Keratinocyte (primary cell): ENCODE results near the gene SUN5. TPM values are rescaled to one million over a fixed set of nuclear protein-coding genes. Genes with fewer than 3 reads are reported as not detected.

Experiments
- DNase-seq: peaks from one replicate; pipeline ENCODE4 v3.0.0-alpha.2; 2011; ENCODE audit warnings: low read depth, missing footprints, low spot score
- FAIRE-seq: peaks from 2 replicates; lab custom pipeline; 2011; peaks lifted over from hg19 to GRCh38; lab: Jason Lieb, UNC
- H2AFZ ChIP-seq: 2 replicates; pipeline ENCODE4 v1.6.0; 2012; ENCODE audit warnings: low read length, control low read depth, inconsistent platforms; ENCODE audit not compliant: control insufficient read depth
- H3K27ac ChIP-seq: 2 replicates; pipeline ENCODE4 v1.5.1; 2011; ENCODE audit warnings: low read length; ENCODE audit not compliant: control insufficient read depth, insufficient read depth
- H3K27me3 ChIP-seq: 3 replicates; pipeline ENCODE4 v1.6.0; 2011; ENCODE audit warnings: low read length; ENCODE audit not compliant: control insufficient read depth, insufficient read depth; ENCODE audit errors: extremely low read depth
- H3K36me3 ChIP-seq, 2 experiments: 2 replicates in 1 of 2; 3 replicates in 1 of 2; pipeline ENCODE4 v1.5.1; 2011; ENCODE audit warnings: low read length in 2 of 2, mild to moderate bottlenecking in 1 of 2; ENCODE audit not compliant: control insufficient read depth in 2 of 2, insufficient read depth in 2 of 2; ENCODE audit errors: extremely low read depth in 1 of 2
- H3K4me1 ChIP-seq: 3 replicates; pipeline ENCODE4 v1.5.1; 2011; ENCODE audit warnings: low read length; ENCODE audit not compliant: control insufficient read depth, insufficient read depth; ENCODE audit errors: extremely low read depth
- H3K4me2 ChIP-seq: 3 replicates; pipeline ENCODE4 v1.6.0; 2011; ENCODE audit warnings: low read depth, low read length; ENCODE audit not compliant: control insufficient read depth, insufficient read depth; ENCODE audit errors: extremely low read depth
- H3K4me3 ChIP-seq, 3 experiments: fragments of 200-600 bp in 1 of 3; sonication (generic) in 1 of 3; 2 replicates in 2 of 3; 3 replicates in 1 of 3; pipeline ENCODE4 v1.5.1; 2011 to 2016; ENCODE audit warnings: low read length in 3 of 3, mild to moderate bottlenecking in 3 of 3, control low read depth in 2 of 3, inconsistent platforms in 1 of 3, low read depth in 1 of 3, mixed read lengths in 1 of 3, mixed run types in 1 of 3, moderate library complexity in 1 of 3; ENCODE audit not compliant: control insufficient read depth in 2 of 3, insufficient read depth in 2 of 3; ENCODE audit errors: extremely low read depth in 1 of 3
- H3K79me2 ChIP-seq: 2 replicates; pipeline ENCODE4 v1.6.0; 2012; ENCODE audit warnings: low read length; ENCODE audit not compliant: control insufficient read depth, insufficient read depth
- H3K9ac ChIP-seq: 3 replicates; pipeline ENCODE4 v1.6.0; 2011; ENCODE audit warnings: low read length; ENCODE audit not compliant: control insufficient read depth, insufficient read depth; ENCODE audit errors: extremely low read depth
- H3K9me1 ChIP-seq: 3 replicates; pipeline ENCODE4 v1.6.0; 2011; ENCODE audit warnings: low read length; ENCODE audit not compliant: control insufficient read depth, insufficient read depth; ENCODE audit errors: extremely low read depth
- H3K9me3 ChIP-seq: 2 replicates; pipeline ENCODE4 v1.5.1; 2012; ENCODE audit warnings: low read depth, low read length; ENCODE audit not compliant: control insufficient read depth
- H4K20me1 ChIP-seq: 3 replicates; pipeline ENCODE4 v1.6.0; 2011; ENCODE audit warnings: low read length; ENCODE audit not compliant: control insufficient read depth, insufficient read depth; ENCODE audit errors: extremely low read depth
- EZH2 ChIP-seq: IDR thresholded peaks from one replicate; pipeline ENCODE4 v1.6.1; 2012; ENCODE audit warnings: inconsistent platforms, mild to moderate bottlenecking, low read length, moderate library complexity
- dilution Hi-C: fragments of 300-500 bp; cut with MboI; formaldehyde crosslinking; loops from one replicate; pipeline ENCODE4 v1.7.0; 2020; ENCODE audit warnings: low sequenced_read_pairs; ENCODE audit not compliant: extremely low pct_ligation_motif_present
- polyA plus RNA-seq, 5 experiments: library from polyadenylated mRNA; depleted of rRNA in 3 of 5; stranded (reverse) in 3 of 5; stranded (forward) in 1 of 5; unstranded in 1 of 5; fragments of >200 nt; gene quantifications; 1 replicate in 1 of 5; 2 replicates in 3 of 5; 3 replicates in 1 of 5; pipeline versions ENCODE4 v1.2.1 to v1.2.3, GENCODE V29; 2011 to 2012; ENCODE audit warnings: missing spikeins in 2 of 5, low read depth in 1 of 5, low replicate concordance in 1 of 5
- TF ChIP-seq, protein P1 (sequence below), 3 experiments: IDR thresholded peaks in 1 of 3; conservative IDR thresholded peaks in 1 of 3; optimal IDR thresholded peaks in 1 of 3; 2 replicates in 2 of 3; 3 replicates in 1 of 3; pipeline versions ENCODE3 to v1.5.1; 2011; ENCODE audit warnings: low read length in 3 of 3, mild to moderate bottlenecking in 3 of 3, moderate library complexity in 2 of 3, control low read depth in 1 of 3, inconsistent platforms in 1 of 3; ENCODE audit not compliant: insufficient read depth in 2 of 3; ENCODE audit errors: extremely low read depth in 1 of 3

The SUN5 gene
- polyA plus RNA-seq, 1 donor (not counting 4 experiments of a cell fraction or from before 2014, with no cell fraction given), result not detected

DNA sequence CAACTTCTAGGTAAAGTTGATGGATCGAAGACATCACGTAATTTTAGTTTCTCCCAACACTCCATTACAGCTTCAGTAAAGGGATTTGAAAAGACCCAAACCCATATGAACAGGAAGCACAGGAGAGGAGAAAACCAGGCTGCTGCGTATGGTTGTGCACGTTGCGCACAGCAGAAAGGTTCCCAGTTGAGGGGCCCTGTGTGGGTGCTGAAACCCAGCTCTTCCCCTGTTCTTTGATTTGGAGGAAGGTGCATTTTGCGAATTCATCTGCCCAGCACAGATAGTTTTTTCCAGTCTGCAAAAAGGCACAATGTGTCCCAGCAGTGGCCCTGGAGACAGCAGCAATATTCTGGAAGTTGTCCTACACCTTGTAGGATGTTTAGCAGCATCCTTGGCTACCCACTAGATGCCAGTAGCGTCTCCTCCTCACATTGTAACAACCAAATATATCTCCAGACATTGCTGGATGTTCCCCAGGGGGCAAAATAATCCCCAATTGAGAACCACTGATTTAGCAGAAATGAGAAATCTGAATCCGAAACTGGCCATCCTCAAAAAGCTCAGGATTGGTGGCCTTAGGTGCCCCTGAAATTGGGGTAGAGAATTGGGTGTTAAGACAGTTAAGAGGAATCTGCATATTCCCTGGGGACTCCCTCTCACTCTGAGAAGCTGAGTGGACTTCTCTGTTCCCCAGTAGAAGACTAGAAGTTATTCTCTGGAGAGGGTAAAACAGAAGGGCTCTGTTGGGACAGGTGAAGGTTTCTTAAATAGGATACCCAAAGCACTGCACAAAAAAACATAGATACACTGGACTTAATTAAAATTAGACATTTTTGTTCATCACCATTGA is 12.2 kb downstream of the SUN5 start:
- no peak for TF ChIP-seq EZH2
- TF ChIP-seq, protein P1, sequence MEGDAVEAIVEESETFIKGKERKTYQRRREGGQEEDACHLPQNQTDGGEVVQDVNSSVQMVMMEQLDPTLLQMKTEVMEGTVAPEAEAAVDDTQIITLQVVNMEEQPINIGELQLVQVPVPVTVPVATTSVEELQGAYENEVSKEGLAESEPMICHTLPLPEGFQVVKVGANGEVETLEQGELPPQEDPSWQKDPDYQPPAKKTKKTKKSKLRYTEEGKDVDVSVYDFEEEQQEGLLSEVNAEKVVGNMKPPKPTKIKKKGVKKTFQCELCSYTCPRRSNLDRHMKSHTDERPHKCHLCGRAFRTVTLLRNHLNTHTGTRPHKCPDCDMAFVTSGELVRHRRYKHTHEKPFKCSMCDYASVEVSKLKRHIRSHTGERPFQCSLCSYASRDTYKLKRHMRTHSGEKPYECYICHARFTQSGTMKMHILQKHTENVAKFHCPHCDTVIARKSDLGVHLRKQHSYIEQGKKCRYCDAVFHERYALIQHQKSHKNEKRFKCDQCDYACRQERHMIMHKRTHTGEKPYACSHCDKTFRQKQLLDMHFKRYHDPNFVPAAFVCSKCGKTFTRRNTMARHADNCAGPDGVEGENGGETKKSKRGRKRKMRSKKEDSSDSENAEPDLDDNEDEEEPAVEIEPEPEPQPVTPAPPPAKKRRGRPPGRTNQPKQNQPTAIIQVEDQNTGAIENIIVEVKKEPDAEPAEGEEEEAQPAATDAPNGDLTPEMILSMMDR (optimal IDR thresholded peaks at IDR 0.05 in 1 of 3, IDR thresholded peaks at IDR 0.05 in 1 of 3, conservative IDR thresholded peaks at IDR 0.05 in 1 of 3; ENCODE audit: extremely low read depth in 1 of 3, insufficient read depth in 2 of 3, low read length in 3 of 3), result no peak
- no peak for DNase-seq
- Histone ChIP-seq H3K4me1 (no peaks in the 10 kb centered on the region), H3K9me1 (no peaks in the 10 kb centered on the region), H3K79me2 (no peaks in the 10 kb centered on the region), H2AFZ (no peak overlapping the region), H3K9ac (no peak overlapping the region), H3K4me3 (no peak overlapping the region), H3K4me2 (no peak overlapping the region), H3K27me3 (no peaks in the 10 kb centered on the region), H3K36me3 (no peaks in the 10 kb centered on the region), H3K9me3 (no peaks in the 10 kb centered on the region), H3K27ac (no peak overlapping the region), H4K20me1 (no peaks in the 10 kb centered on the region)
- dilution Hi-C loops, result no loop called here
- no peak for FAIRE-seq

GRCh38 chr20:32991383-32991782 is 12.8 kb downstream of the SUN5 start:
- Histone ChIP-seq H3K9ac (no peak overlapping the region), H3K4me2 (no peak overlapping the region), H3K9me1 (no peaks in the 10 kb centered on the region), H3K4me3 (no peak overlapping the region), H3K36me3 (no peaks in the 10 kb centered on the region), H3K27ac (no peak overlapping the region), H3K9me3 (no peaks in the 10 kb centered on the region), H3K4me1 (no peaks in the 10 kb centered on the region), H3K79me2 (no peaks in the 10 kb centered on the region), H2AFZ (no peak overlapping the region), H3K27me3 (no peaks in the 10 kb centered on the region), H4K20me1 (no peaks in the 10 kb centered on the region)
- no peak for FAIRE-seq
- dilution Hi-C loops, result no loop called here
- no peak for DNase-seq
- TF ChIP-seq, protein P1 (optimal IDR thresholded peaks at IDR 0.05 in 1 of 3, IDR thresholded peaks at IDR 0.05 in 1 of 3, conservative IDR thresholded peaks at IDR 0.05 in 1 of 3; ENCODE audit: extremely low read depth in 1 of 3, insufficient read depth in 2 of 3, low read length in 3 of 3), result no peak
- no peak for TF ChIP-seq EZH2
